Upper lobe of left lung (tissue), 6 donors: ENCODE measurements around the gene CNDP1. TPM values are rescaled to one million over a fixed set of nuclear protein-coding genes. Genes with fewer than 3 reads are reported as not detected.

Source experiments
- ATAC-seq, 2 donors: fragments of 200-7000 bp; cut with Tn5 transposase; one replicate each; pipeline ENCODE4 v1.9.1; 2022; ENCODE audit warnings: mild to moderate bottlenecking in 2 of 2, moderate library complexity in 2 of 2; ENCODE audit not compliant: low FRiP score in 2 of 2
- DNase-seq, 2 donors: peaks; one replicate each; pipeline ENCODE4 v3.0.0-alpha.2; 2019 to 2020
- H3K27ac ChIP-seq, 4 donors: fragments of 200-600 bp; sonication (generic); one replicate each; pipeline ENCODE4 v1.5.1; 2016 to 2019
- H3K27me3 ChIP-seq, 4 donors: fragments of 200-600 bp; sonication (generic); one replicate each; pipeline ENCODE4 v1.5.1; 2017 to 2019
- H3K36me3 ChIP-seq, 4 donors: fragments of 200-600 bp; sonication (generic); one replicate each; pipeline ENCODE4 v1.5.1; 2016 to 2019
- H3K4me1 ChIP-seq, 4 donors: fragments of 200-600 bp; sonication (generic); one replicate each; pipeline ENCODE4 v1.5.1; 2018 to 2019
- H3K4me3 ChIP-seq, 4 donors: fragments of 200-600 bp; sonication (generic); one replicate each; pipeline ENCODE4 v1.5.1; 2017 to 2019; ENCODE audit warnings: mild to moderate bottlenecking in 2 of 4, moderate library complexity in 1 of 4
- H3K9me3 ChIP-seq, 4 donors: fragments of 200-600 bp; sonication (generic); one replicate each; pipeline ENCODE4 v1.5.1; 2018 to 2019
- CTCF ChIP-seq, 6 experiments: fragments of 450-650 bp in 4 of 6; fragments of 200-600 bp in 2 of 6; sonication (generic) in 2 of 6; IDR thresholded peaks; one replicate each; pipeline ENCODE4 v1.5.1; 2016 to 2019; ENCODE audit warnings: antibody characterized with exemption in 6 of 6
- EP300 ChIP-seq, 4 donors: sonication (generic); formaldehyde crosslinking; IDR thresholded peaks; one replicate each; pipeline ENCODE4 v1.5.1; 2017; ENCODE audit warnings: antibody characterized with exemption in 4 of 4, control low read depth in 2 of 4
- POLR2A ChIP-seq, 4 donors: fragments of 450-650 bp; IDR thresholded peaks; one replicate each; pipeline ENCODE4 v1.5.1; 2016 to 2017; ENCODE audit warnings: antibody characterized with exemption in 4 of 4, mild to moderate bottlenecking in 2 of 4
- POLR2AphosphoS5 ChIP-seq, 2 donors: sonication (generic); formaldehyde crosslinking; IDR thresholded peaks; one replicate each; pipeline ENCODE4 v1.5.1; 2017; ENCODE audit warnings: antibody characterized with exemption in 2 of 2
- WGBS, 2 donors: methylation state at CpG; one replicate each; pipeline ENCODE4 v1.1.5; 2017 to 2018; 5-methylcytosine and 5-hydroxymethylcytosine counted together
- total RNA-seq, 6 donors: library from RNA; depleted of rRNA in 4 of 6; stranded (reverse); fragments of >200 nt in 4 of 6; gene quantifications; one replicate each; pipeline versions ENCODE4 v1.1.0 to v1.2.1, GENCODE V29; 2016 to 2021
- donor health status: DM: no; HTN: no; CAD: no; lungs with moderate emphysema.
- donor health status: DM: no; HTN: yes; CAD: no; lungs with severe emphysema.

The CNDP1 gene
- total RNA-seq, 6 donors from 2014 or later, result not detected

GRCh38 chr18:74546751-74547530 is 12.6 kb downstream of the CNDP1 start:
- 29 to 48% methylated on average over 6 to 9 of the region's 9 CpGs for WGBS, 2 donors
- Histone ChIP-seq H3K9me3 (peaks cover 0 to 9% (median 7%) of the 10 kb centered on the region in 4 donors), H3K27ac (peak overlapping the region; percentile 69 to 75 (median 72)), H3K27me3 (no peaks in the 10 kb centered on the region), H3K4me1 (peaks cover 9 to 15% (median 14%) of the 10 kb centered on the region in 4 donors), H3K4me3 (no peak overlapping the region), H3K36me3 (no peaks in the 10 kb centered on the region)
- TF ChIP-seq POLR2AphosphoS5 (IDR thresholded peaks at IDR 0.05) (no peak), CTCF (IDR thresholded peaks at IDR 0.05) (no peak), POLR2A (IDR thresholded peaks at IDR 0.05) (no peak), EP300 (IDR thresholded peaks at IDR 0.05) (no peak)
- DNase-seq (no peak), ATAC-seq (peak; percentile 12 to 44)

GRCh38 chr18:74547860-74548259 is 13.6 kb downstream of the CNDP1 start:
- Histone ChIP-seq H3K9me3 (peaks cover 0 to 9% (median 7%) of the 10 kb centered on the region in 4 donors), H3K4me1 (peaks cover 9 to 15% (median 14%) of the 10 kb centered on the region in 4 donors), H3K27me3 (no peaks in the 10 kb centered on the region), H3K36me3 (no peaks in the 10 kb centered on the region), H3K27ac (peak overlapping the region in 3 of 4 donors; percentile 69 to 72 (median 71)), H3K4me3 (no peak overlapping the region)
- TF ChIP-seq POLR2AphosphoS5 (IDR thresholded peaks at IDR 0.05) (no peak), EP300 (IDR thresholded peaks at IDR 0.05) (no peak), CTCF (IDR thresholded peaks at IDR 0.05) (no peak), POLR2A (IDR thresholded peaks at IDR 0.05) (no peak)
- ATAC-seq, result no peak
- no peak for DNase-seq
- WGBS, 2 donors, result 91 to 94% methylated on average over 7 of the region's 7 CpGs

- Histone ChIP-seq H3K4me1 (peaks cover 9 to 15% (median 14%) of the 10 kb centered on the region in 4 donors), H3K27me3 (no peaks in the 10 kb centered on the region), H3K9me3 (peaks cover 0 to 9% (median 7%) of the 10 kb centered on the region in 4 donors), H3K36me3 (no peaks in the 10 kb centered on the region), H3K27ac (no peak overlapping the region), H3K4me3 (no peak overlapping the region)
- DNase-seq (no peak), ATAC-seq (no peak)
- no peak for TF ChIP-seq EP300 (IDR thresholded peaks at IDR 0.05)
- no peak for TF ChIP-seq POLR2AphosphoS5 (IDR thresholded peaks at IDR 0.05)
- no peak for TF ChIP-seq CTCF (IDR thresholded peaks at IDR 0.05)
- no peak for TF ChIP-seq POLR2A (IDR thresholded peaks at IDR 0.05)
- WGBS, 2 donors, result 89 to 100% methylated on average over 1 of the region's 1 CpG
Measured at GRCh38 chr18:74549591-74550104, 15.3 kb downstream of the CNDP1 start.

- peaks cover 0 to 9% (median 7%) of the 10 kb centered on the region in 4 donors for H3K9me3 ChIP-seq
- H3K27me3 ChIP-seq, result no peaks in the 10 kb centered on the region
- no peak overlapping the region for H3K4me3 ChIP-seq
- H3K36me3 ChIP-seq, result no peaks in the 10 kb centered on the region
- no peak overlapping the region for H3K27ac ChIP-seq
- no peak for DNase-seq
- peaks cover 9 to 15% (median 14%) of the 10 kb centered on the region in 4 donors for H3K4me1 ChIP-seq
- TF ChIP-seq POLR2AphosphoS5 (IDR thresholded peaks at IDR 0.05) (no peak), CTCF (IDR thresholded peaks at IDR 0.05) (no peak), EP300 (IDR thresholded peaks at IDR 0.05) (no peak), POLR2A (IDR thresholded peaks at IDR 0.05) (no peak)
- 91 to 93% methylated on average over 6 of the region's 6 CpGs for WGBS, 2 donors
- ATAC-seq, result no peak
Measured at GRCh38 chr18:74550886-74551285, 16.6 kb downstream of the CNDP1 start.
